Natural killer cell treated with Interleukin-12 subunit alpha and Interleukin-12 subunit beta and Interleukin-15 and Interleukin-18, amount 100 ng/mL, for 72 hours (primary cell): ENCODE data around the gene CD7. TPM values are rescaled to one million over a fixed set of nuclear protein-coding genes. Genes with fewer than 3 reads are reported as not detected.

ENCODE experiments used
- ATAC-seq, 2 donors: fragments of 150-1000 bp; cut with Tn5 transposase in 1 of 2; sonication (Bioruptor Pico), chemical (Tn5 transposase) in 1 of 2; 2 replicates each; pipeline ENCODE4 v1.10.0; 2021
- DNase-seq: peaks from one replicate; pipeline ENCODE4 v3.0.0; 2022; ENCODE audit warnings: low spot score
- H3K27ac Mint-ChIP-seq, 2 donors: 1 replicate in 1 of 2; 2 replicates in 1 of 2; pipeline ENCODE4 v1.8.0; 2022; ENCODE audit warnings: mixed read lengths in 2 of 2, mild to moderate bottlenecking in 1 of 2, moderate library complexity in 1 of 2
- H3K27me3 Mint-ChIP-seq, 2 donors: 1 replicate in 1 of 2; 2 replicates in 1 of 2; pipeline ENCODE4 v1.8.0; 2022; ENCODE audit warnings: mixed read lengths in 2 of 2
- H3K36me3 Mint-ChIP-seq: one replicate; pipeline ENCODE4 v1.8.0; 2022; ENCODE audit warnings: mixed read lengths
- H3K4me1 Mint-ChIP-seq, 2 donors: 1 replicate in 1 of 2; 2 replicates in 1 of 2; pipeline ENCODE4 v1.8.0; 2022; ENCODE audit warnings: low read depth in 2 of 2, mixed read lengths in 2 of 2, mild to moderate bottlenecking in 1 of 2
- H3K4me3 Mint-ChIP-seq: one replicate; pipeline ENCODE4 v1.8.0; 2022; ENCODE audit warnings: mixed read lengths
- H3K9me3 Mint-ChIP-seq: 2 replicates; pipeline ENCODE4 v1.8.0; 2022; ENCODE audit warnings: mixed read lengths
- total RNA-seq, 2 donors: library from RNA; stranded (reverse); gene quantifications; one replicate each; pipeline ENCODE4 v1.2.3, GENCODE V29; 2022

CD7 gene
- total RNA-seq, 2 donors from 2014 or later, result 61.8 to 73.6 TPM

- Mint-ChIP-seq H3K36me3 (no peaks in the 10 kb centered on the region), H3K4me3 (no peak overlapping the region), H3K27ac (no peak overlapping the region), H3K4me1 (peaks cover 5 to 7% of the 10 kb centered on the region in 2 donors), H3K27me3 (peaks cover 0 to 2% of the 10 kb centered on the region in 2 donors), H3K9me3 (no peaks in the 10 kb centered on the region)
- ATAC-seq, result no peak
- no peak for DNase-seq
These were observed 11.6 kb upstream of the CD7 start for GRCh38 chr17:82328994-82329507.

GRCh38 chr17:82328141-82328993, 11.0 kb upstream of the CD7 start:
- Mint-ChIP-seq H3K36me3 (no peaks in the 10 kb centered on the region), H3K27me3 (peaks cover 0 to 2% of the 10 kb centered on the region in 2 donors), H3K4me3 (no peak overlapping the region), H3K4me1 (peaks cover 5 to 7% of the 10 kb centered on the region in 2 donors), H3K9me3 (no peaks in the 10 kb centered on the region), H3K27ac (no peak overlapping the region)
- DNase-seq (no peak), ATAC-seq (no peak)

- Mint-ChIP-seq H3K4me1 (peaks cover under 1 to 4% of the 10 kb centered on the region in 2 donors), H3K27me3 (peaks cover 0 to 1% of the 10 kb centered on the region in 2 donors), H3K36me3 (no peaks in the 10 kb centered on the region), H3K9me3 (no peaks in the 10 kb centered on the region), H3K27ac (no peak overlapping the region), H3K4me3 (no peak overlapping the region)
- no peak for DNase-seq
- no peak for ATAC-seq
These were observed 10.3 kb upstream of the CD7 start for GRCh38 chr17:82327757-82328140.

- Mint-ChIP-seq H3K27me3 (no peaks in the 10 kb centered on the region), H3K4me3 (no peak overlapping the region), H3K9me3 (no peaks in the 10 kb centered on the region), H3K27ac (no peak overlapping the region), H3K4me1 (peaks cover 0 to 3% of the 10 kb centered on the region in 2 donors), H3K36me3 (no peaks in the 10 kb centered on the region)
- DNase-seq (no peak), ATAC-seq (no peak)
These were observed 9.9 kb upstream of the CD7 start for GRCh38 chr17:82327289-82327688.

- Mint-ChIP-seq H3K4me1 (peaks cover 5 to 6% of the 10 kb centered on the region in 2 donors), H3K27ac (no peak overlapping the region), H3K9me3 (no peaks in the 10 kb centered on the region), H3K36me3 (no peaks in the 10 kb centered on the region), H3K27me3 (no peaks in the 10 kb centered on the region), H3K4me3 (no peak overlapping the region)
- DNase-seq (no peak), ATAC-seq (no peak)
These were observed 8.1 kb upstream of the CD7 start for GRCh38 chr17:82325286-82326180.

- H3K36me3 Mint-ChIP-seq, result no peaks in the 10 kb centered on the region
- no peak for DNase-seq
- H3K27me3 Mint-ChIP-seq, result no peaks in the 10 kb centered on the region
- H3K9me3 Mint-ChIP-seq, result no peaks in the 10 kb centered on the region
- no peak for ATAC-seq
- H3K4me1 Mint-ChIP-seq, result peaks cover 5 to 6% of the 10 kb centered on the region in 2 donors
- H3K27ac Mint-ChIP-seq, result no peak overlapping the region
- H3K4me3 Mint-ChIP-seq, result no peak overlapping the region
These were observed 7.3 kb upstream of the CD7 start for GRCh38 chr17:82324566-82325285.

- ATAC-seq (no peak), DNase-seq (no peak)
- Mint-ChIP-seq H3K27me3 (no peaks in the 10 kb centered on the region), H3K4me3 (no peak overlapping the region), H3K27ac (no peak overlapping the region), H3K36me3 (no peaks in the 10 kb centered on the region), H3K9me3 (no peaks in the 10 kb centered on the region), H3K4me1 (peaks cover 5 to 6% of the 10 kb centered on the region in 2 donors)
These were observed 6.3 kb upstream of the CD7 start for GRCh38 chr17:82323514-82324234.

- DNase-seq (no peak), ATAC-seq (no peak)
- Mint-ChIP-seq H3K9me3 (no peaks in the 10 kb centered on the region), H3K27me3 (no peaks in the 10 kb centered on the region), H3K27ac (peak overlapping the region in 1 of 2 donors; percentile 29), H3K36me3 (no peaks in the 10 kb centered on the region), H3K4me1 (peaks cover 5 to 6% of the 10 kb centered on the region in 2 donors), H3K4me3 (no peak overlapping the region)
These were observed 5.4 kb upstream of the CD7 start for GRCh38 chr17:82322526-82323453.

GRCh38 chr17:82321947-82322466, 4.6 kb upstream of the CD7 start:
- Mint-ChIP-seq H3K4me1 (peaks cover 9 to 10% of the 10 kb centered on the region in 2 donors), H3K4me3 (no peak overlapping the region), H3K9me3 (no peaks in the 10 kb centered on the region), H3K36me3 (no peaks in the 10 kb centered on the region), H3K27me3 (no peaks in the 10 kb centered on the region), H3K27ac (peak overlapping the region in 1 of 2 donors; percentile 29)
- no peak for ATAC-seq
- DNase-seq, result no peak

GRCh38 chr17:82320956-82321927, 3.8 kb upstream of the CD7 start:
- Mint-ChIP-seq H3K27ac (no peak overlapping the region), H3K27me3 (no peaks in the 10 kb centered on the region), H3K9me3 (no peaks in the 10 kb centered on the region), H3K36me3 (no peaks in the 10 kb centered on the region), H3K4me3 (peak overlapping the region; percentile 74), H3K4me1 (peaks cover 10 to 13% of the 10 kb centered on the region in 2 donors)
- peak; percentile 66 to 78 for ATAC-seq
- DNase-seq, result no peak

- H3K27me3 Mint-ChIP-seq, result no peaks in the 10 kb centered on the region
- peak overlapping the region; percentile 41 for H3K4me3 Mint-ChIP-seq
- DNase-seq (no peak), ATAC-seq (no peak)
- no peak overlapping the region for H3K27ac Mint-ChIP-seq
- no peaks in the 10 kb centered on the region for H3K36me3 Mint-ChIP-seq
- peaks cover 17 to 21% of the 10 kb centered on the region in 2 donors for H3K4me1 Mint-ChIP-seq
- no peaks in the 10 kb centered on the region for H3K9me3 Mint-ChIP-seq
These were observed 2.9 kb upstream of the CD7 start for GRCh38 chr17:82320140-82320840.
